ENCODE data around the gene PPP1R14B.

Gene PPP1R14B

DNA sequence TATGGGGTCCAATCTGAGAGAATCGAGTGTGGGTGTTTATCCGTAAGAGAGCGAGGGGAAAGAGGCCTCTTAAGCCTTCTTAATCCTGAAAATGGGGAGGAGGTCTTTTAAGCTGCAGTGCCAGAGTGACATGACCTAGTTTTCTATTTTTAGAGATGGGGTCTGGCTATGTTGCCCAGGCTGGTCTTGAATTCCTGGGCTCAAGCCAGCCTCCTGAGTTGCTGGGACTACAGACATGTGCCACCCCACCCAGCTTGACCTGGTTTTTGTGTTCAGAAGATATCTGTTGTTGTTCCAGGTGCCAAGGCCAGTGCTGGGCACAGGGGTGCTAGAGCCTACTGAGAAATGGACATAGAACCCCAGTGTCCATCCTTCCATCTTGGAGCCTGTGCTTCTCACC, 36.3 kb upstream of the PPP1R14B start:
- TF ChIP-seq, protein P1, sequence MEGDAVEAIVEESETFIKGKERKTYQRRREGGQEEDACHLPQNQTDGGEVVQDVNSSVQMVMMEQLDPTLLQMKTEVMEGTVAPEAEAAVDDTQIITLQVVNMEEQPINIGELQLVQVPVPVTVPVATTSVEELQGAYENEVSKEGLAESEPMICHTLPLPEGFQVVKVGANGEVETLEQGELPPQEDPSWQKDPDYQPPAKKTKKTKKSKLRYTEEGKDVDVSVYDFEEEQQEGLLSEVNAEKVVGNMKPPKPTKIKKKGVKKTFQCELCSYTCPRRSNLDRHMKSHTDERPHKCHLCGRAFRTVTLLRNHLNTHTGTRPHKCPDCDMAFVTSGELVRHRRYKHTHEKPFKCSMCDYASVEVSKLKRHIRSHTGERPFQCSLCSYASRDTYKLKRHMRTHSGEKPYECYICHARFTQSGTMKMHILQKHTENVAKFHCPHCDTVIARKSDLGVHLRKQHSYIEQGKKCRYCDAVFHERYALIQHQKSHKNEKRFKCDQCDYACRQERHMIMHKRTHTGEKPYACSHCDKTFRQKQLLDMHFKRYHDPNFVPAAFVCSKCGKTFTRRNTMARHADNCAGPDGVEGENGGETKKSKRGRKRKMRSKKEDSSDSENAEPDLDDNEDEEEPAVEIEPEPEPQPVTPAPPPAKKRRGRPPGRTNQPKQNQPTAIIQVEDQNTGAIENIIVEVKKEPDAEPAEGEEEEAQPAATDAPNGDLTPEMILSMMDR (IDR thresholded peaks at IDR 0.05; ENCODE audit: low read depth, low read length, missing control alignments) = no peak
- in situ Hi-C loops (cut with HindIII; ENCODE audit: low sequenced_read_pairs) = no loop called here
- H3K4me3 ChIP-seq (ENCODE audit: low read depth, low read length) = no peak overlapping the region
- no peak for DNase-seq (ENCODE audit: low read depth)

- TF ChIP-seq, protein P1 (IDR thresholded peaks at IDR 0.05; ENCODE audit: low read depth, low read length, missing control alignments) = no peak
- no peak overlapping the region for H3K4me3 ChIP-seq (ENCODE audit: low read depth, low read length)
- no peak for DNase-seq (ENCODE audit: low read depth)
- in situ Hi-C loops (cut with HindIII; ENCODE audit: low sequenced_read_pairs) = no loop called here
Measured at GRCh38 chr11:64281957-64282770, 35.4 kb upstream of the PPP1R14B start.

DNA sequence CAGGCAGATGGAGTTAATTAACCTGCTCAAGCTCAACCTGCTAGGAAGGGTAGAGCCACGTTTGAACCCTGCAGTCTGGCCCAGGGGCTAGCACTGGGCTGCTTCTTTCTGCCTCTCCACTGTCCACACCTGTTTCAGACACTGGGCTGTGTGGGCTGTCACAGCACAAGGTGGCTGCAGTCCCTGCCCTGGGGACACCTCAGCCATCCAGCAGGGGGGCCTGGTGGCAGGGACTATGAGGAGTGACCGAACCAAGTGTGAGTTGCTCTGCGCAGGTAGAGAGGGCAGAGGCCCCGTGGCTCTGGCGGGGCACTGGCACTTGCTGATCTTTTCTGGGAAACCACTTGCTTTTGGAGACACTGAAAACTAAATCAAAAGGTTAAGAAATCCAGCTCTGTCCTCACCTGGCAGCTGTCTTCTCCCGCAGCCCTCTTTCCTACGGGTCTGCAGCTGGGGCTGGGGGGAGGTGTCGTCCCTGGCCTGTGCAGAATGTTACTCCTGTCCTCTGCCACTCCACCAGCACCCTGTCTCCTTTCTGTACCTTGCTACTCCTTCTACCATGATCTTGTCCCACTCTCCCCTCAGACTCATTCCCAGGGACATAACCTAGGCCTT, 31.9 kb upstream of the PPP1R14B start:
- no peak for DNase-seq (ENCODE audit: low read depth)
- in situ Hi-C loops (cut with HindIII; ENCODE audit: low sequenced_read_pairs) = loop anchor here (10.0 kb wide), 1 partner anchor 74 kb away; the partner anchor contains the start of gene FERMT3
- TF ChIP-seq, protein P1 (IDR thresholded peaks at IDR 0.05; ENCODE audit: low read depth, low read length, missing control alignments) = no peak
- no peak overlapping the region for H3K4me3 ChIP-seq (ENCODE audit: low read depth, low read length)

DNA sequence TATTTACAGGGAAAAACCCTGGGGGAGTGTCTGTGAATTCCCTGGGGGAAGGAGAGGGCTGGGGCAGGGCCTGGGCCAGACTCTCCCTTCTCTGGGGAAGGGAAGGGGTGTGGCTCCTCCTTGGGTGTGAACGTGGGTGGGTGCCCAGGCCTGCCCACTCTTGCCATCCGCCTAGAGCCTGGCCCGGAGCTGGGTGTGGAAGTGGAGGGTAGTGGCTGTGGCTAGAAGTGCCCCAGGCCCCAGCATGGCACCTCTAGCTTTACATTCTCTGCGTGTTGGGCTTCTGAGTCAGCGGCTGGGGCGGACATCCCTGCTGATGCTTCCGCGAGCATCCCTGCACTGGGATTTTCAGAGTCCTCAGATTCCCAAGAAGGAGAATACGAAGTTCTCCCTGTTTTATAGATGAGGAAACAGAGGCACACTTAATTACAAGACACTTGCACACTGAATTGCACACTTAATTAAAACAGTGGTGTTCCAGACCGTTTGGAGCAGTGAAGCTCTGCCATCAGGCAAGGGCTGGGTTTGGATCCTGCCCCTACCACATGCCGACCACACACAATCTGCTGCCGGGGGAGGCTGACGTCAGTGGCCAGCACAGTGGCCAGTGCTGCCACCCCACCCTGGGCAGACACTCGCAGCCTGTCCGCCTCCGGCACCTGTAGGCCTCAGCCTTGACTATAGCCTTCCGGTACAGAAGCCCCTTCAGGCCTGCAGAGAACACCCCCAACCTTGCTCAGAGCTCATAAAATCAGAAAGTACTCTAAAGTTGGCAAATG, 30.1 kb upstream of the PPP1R14B start:
- in situ Hi-C loops (cut with HindIII; ENCODE audit: low sequenced_read_pairs) = loop anchor here (10.0 kb wide), 1 partner anchor 72 kb away; the partner anchor contains the start of gene FERMT3
- no peak for DNase-seq (ENCODE audit: low read depth)
- TF ChIP-seq, protein P1 (IDR thresholded peaks at IDR 0.05; ENCODE audit: low read depth, low read length, missing control alignments) = no peak
- H3K4me3 ChIP-seq (ENCODE audit: low read depth, low read length) = no peak overlapping the region

GRCh38 chr11:64275841-64276240, 29.1 kb upstream of the PPP1R14B start:
- TF ChIP-seq, protein P1 (IDR thresholded peaks at IDR 0.05; ENCODE audit: low read depth, low read length, missing control alignments) = no peak
- in situ Hi-C loops (cut with HindIII; ENCODE audit: low sequenced_read_pairs) = loop anchor here (10.0 kb wide), 1 partner anchor 71 kb away; the partner anchor contains the start of gene FERMT3
- no peak for DNase-seq (ENCODE audit: low read depth)
- no peak overlapping the region for H3K4me3 ChIP-seq (ENCODE audit: low read depth, low read length)

Measured in astrocyte of the cerebellum (primary cell).